Activated naive CD4-positive, alpha-beta T cell (primary cell): ENCODE results near the gene VEZT.
"Not testable (repeated sequence)": the region's sequence is repeated elsewhere in the genome, so short reads cannot be mapped to it uniquely, and the experiment has no call there.

ENCODE experiments used
- DNase-seq, 4 experiments: peaks; one replicate each; lab custom pipeline; 2025; lab: John Stamatoyannopoulos, UW

The VEZT gene

GRCh38 chr12:95321516-95322246, 104.1 kb downstream of the VEZT start:
- DNase-seq, result no peak

DNA sequence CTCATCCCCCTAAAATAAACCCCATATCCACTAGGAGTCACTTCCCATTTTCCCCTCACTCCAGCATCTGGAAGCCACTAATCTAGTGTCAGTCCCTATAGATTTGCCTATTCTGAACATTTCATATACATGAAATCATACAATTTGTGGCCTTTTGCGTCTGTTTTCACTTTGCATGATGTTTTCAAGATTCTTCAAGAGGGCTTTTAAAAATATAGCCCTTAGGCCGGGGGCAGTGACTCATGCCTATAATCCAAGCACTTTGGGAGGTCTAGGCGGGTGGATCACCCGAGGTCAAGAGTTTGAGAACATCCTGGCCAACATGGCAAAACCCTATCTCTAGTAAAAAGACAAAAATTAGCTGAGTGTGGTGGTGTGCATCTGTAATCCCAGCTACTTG, 104.7 kb downstream of the VEZT start:
- no peak for DNase-seq

DNA sequence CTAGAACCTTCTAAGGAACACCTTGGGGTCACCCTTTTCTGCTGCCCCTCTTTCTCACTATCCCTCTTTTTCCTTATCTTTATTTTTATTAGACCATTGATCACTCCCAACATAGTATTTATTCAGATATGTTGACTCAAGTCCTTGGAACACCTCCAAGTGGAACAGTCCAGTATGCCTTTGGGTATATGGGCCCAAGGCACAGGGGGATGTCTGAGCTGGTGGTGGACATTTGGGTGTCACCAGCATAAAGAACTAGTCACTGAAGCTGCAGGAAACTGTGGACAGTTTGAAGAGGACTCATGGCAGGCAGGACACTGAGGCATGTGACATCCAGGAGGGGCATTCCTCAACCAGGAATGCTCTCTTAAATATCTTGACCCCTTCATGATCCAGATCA, 105.6 kb downstream of the VEZT start:
- DNase-seq, result no peak

GRCh38 chr12:95324246-95324645, 106.6 kb downstream of the VEZT start:
- DNase-seq, result not testable (repeated sequence)

DNA sequence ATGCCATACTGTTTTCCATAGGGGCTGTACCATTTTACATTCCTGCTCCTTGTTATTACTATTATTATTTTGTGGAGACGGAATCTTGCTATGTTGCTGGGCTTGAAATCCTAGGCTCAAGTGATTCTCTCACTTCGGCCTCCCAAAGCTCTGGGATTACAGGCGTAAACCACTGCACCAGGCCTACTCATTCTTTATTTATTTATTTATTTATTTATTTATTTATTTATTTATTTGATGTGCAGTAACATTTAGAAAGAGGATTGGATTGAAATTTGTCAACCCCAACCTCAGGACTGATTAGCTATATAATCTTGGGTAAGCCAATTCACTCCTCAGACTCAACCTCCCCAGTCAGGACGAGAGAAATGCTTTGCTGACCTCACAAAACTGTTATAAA, 107.9 kb downstream of the VEZT start:
- no peak for DNase-seq

DNA sequence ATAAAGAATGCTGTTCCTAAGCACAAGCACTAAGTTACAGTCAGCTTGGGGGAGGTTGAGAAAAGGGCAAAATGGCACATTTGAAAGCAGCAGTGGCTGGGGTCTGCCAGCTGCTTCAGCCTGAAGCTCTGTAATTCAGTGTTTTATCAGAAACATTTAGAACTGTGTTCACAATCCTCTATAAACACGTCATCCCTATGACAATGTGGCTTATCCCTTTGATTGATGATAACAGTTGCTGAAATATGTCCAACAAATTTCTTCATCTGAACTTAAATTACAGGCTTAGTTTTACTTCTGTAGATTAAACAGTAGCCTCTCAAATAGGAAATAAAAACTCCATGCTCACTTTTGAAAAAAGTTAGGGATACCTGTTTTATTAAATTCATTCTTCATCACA, 108.8 kb downstream of the VEZT start:
- DNase-seq, result no peak

- DNase-seq, result no peak
These were observed 109.2 kb downstream of the VEZT start for GRCh38 chr12:95326855-95327254.

DNA sequence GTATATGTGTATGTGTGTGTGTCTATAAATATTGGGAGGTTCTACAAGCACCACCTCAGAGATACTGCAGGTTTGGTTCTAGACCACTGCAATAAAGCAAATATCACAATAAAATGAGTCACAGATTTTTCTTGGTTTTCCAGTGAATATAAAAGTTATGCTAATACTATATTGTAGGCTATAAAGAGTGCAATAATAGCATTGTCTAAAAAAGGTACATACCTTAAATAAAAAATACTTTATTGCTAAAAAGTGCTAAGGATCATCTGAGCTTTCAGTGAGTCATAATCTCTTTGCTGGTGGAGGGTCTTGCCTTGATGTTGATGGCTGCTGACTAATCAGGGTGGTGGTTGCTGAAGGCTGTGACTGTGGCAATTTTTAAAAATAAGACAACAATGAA, 111.1 kb downstream of the VEZT start:
- no peak for DNase-seq

- no peak for DNase-seq
These were observed 118.3 kb downstream of the VEZT start for GRCh38 chr12:95335948-95336347.

DNA sequence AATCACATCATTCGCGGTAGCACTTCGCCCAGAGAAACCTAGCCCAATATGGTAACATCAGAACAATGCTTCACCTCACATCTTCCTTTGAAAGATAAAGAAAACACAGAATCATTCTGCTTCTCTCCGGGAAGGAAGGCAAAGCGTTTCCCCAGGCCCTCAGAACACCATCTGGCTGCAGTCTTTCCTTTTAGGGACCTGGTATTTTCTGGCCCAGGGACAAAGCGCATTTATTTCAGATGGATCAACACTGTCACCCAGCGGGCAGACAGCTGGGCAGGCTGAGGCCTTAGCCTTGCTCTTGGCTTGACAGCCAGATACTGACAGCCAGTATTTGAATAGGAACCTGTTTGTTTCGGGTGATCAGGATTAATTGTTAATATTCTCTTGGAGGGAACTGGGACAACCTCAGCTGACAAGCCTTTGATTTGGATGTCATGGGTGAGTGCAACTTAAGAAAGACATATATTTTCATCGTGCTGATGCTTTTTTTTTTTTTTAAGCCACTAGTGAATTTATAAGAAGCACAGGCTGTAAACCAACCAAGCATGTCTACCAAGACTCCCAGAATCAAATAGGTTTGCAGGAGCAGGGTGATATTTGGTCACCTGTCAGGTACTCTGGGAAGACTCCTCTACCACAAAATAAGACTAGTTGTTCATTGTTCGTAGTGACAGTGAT, 118.9 kb downstream of the VEZT start:
- DNase-seq, result no peak

- no peak for DNase-seq
These were observed 119.5 kb downstream of the VEZT start for GRCh38 chr12:95337146-95337545.

DNA sequence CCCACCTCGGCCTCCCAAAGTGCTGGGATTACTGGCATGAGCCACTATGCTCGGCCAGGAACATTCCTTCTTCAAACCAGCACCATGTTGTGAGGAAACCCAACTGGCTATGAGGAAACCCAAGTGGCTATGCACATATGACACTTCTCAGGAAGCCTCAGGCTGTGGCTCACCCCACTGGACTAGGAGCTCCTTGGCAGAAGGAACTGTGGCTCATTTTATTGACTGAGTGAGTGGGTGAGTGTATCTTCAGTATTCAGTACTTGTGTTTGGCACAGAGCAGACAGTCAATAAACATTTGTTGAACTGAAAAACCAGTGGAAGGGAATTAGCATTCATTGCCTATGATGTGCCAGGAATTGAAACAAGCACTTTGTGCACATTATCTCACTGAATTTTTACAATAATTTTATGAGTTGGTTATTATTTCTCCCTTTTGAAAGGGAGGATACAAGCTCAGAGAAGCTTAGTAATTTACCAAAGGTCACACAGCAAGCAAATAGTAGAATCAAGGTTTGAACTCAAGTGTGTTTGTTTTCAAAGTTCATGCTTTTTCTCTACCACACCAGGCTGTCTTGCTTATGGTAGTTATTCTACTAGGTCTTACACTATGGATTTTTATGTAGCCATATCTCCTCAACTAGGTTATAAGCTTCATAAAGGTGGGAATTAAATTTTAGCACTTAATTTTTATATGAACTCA, 121.6 kb downstream of the VEZT start:
- no peak for DNase-seq

DNA sequence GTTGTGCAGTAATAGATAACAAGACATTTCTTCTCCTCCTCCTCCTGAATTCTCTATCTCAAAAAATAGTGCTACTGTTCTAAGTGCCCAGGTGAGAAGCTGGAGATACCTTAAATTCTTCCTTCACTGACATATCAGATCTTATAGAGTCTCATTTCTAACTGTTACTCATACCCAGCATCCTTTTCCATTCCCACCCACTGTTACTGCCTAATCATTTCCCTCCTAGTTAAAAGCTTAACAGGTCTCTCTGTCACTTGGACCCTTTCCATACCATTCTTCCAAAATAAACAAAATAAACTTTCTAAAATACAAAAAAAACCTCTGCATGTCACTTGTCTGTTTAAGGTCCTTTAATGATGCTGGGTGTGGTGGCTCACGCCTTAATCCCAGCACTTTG, 124.4 kb downstream of the VEZT start:
- DNase-seq, result no peak

DNA sequence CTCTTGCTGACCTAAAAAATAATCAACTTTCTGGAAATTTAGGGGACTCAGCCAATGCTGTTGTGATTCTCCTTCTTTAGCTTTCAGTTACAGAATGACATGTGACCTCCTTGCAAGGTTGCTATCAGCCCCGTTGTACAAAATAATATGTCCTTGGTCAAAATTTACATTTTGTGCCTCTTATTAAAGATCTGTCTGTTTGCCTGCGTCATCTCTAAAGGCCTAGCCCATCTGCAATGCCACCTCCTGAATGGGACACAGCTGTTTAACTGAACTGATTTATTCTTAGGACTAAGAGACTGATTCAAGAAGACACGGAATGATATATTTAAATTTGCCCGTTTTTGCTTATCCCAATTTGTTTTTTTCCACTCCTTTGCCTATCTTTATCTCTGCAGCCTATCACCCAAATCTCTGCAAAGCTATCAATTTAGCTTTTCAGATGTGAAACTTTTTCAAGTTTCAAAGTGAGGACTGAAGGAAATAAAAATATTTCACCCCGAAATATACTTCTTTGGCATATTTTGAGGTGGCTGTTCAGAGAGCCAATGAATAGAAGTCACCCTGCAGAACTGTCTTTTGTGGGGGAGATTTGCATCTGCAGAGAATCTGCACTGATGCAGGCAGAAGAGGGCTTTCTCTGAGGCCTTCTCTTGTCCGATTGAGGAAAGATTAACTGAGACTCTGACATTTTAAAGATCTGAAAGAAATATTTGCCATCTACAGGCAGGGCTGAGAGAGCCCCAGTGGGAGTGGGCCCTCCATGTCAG, 126.0 kb downstream of the VEZT start:
- DNase-seq, result no peak

- no peak for DNase-seq
These were observed 131.7 kb downstream of the VEZT start for GRCh38 chr12:95349291-95349690.

DNA sequence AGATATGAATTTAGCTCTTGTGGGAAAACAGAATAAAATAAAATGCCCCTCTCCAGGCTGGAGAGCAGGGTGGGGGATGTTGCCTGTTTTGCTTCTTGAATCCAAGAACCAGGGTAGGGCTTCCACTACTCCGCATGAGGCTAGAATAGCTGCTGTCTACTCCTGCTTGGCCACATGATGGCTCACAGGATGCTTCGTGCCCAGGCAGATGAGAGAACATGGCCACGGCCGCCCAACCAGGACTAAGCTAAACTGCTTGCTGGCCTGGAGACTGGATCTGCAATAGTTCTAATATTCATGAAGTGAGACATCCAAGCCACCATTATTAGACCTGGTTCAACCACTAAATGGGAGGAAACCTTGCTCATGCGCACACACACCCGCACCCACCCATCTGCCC, 134.1 kb downstream of the VEZT start:
- no peak for DNase-seq
